ENCODE data around the gene THBS3. TPM values are rescaled to one million over a fixed set of nuclear protein-coding genes. Genes with fewer than 3 reads are reported as not detected.
A peak's percentile ranks its signal among the peaks of the same experiment; 100 is the strongest.
"Not testable (repeated sequence)": the region's sequence is repeated elsewhere in the genome, so short reads cannot be mapped to it uniquely, and the experiment has no call there.

THBS3 gene
- total and polyA plus RNA-seq, 4 donors: 11.4 to 33.1 (median 24.4) TPM

GRCh38 chr1:155168456-155169210, 39.1 kb downstream of the THBS3 start:
- no peak for ATAC-seq (ENCODE audit: insufficient read depth, low FRiP score)

GRCh38 chr1:155168105-155168445, 39.6 kb downstream of the THBS3 start:
- not testable (repeated sequence) for H3K9ac ChIP-seq (ENCODE audit: insufficient read depth in 1 of 2, low read length in 2 of 2); H3K27ac ChIP-seq (ENCODE audit: low read depth in 1 of 2, low read length in 1 of 2); H3K4me3 ChIP-seq; H3K27me3 ChIP-seq (ENCODE audit: control insufficient read depth in 3 of 3, insufficient read depth in 3 of 3, low read length in 2 of 3); DNase-seq; H3K9me3 ChIP-seq (ENCODE audit: control insufficient read depth in 4 of 4, insufficient read depth in 3 of 4, low read length in 3 of 4); ATAC-seq (ENCODE audit: insufficient read depth, low FRiP score)
- Histone ChIP-seq H3K36me3 (ENCODE audit: control insufficient read depth in 4 of 4, insufficient read depth in 4 of 4, low read length in 4 of 4) (peaks cover 0 to 17% (median 8%) of the 10 kb centered on the region in 4 donors), H3K4me1 (ENCODE audit: control insufficient read depth in 5 of 5, insufficient read depth in 5 of 5, low read length in 5 of 5) (peaks cover 0 to 29% (median 6%) of the 10 kb centered on the region in 5 donors)
- WGBS, 2 donors: 35 to 40% methylated on average over 4 of the region's 4 CpGs

More at GRCh38 chr1:155168456-155169210, 39.1 kb downstream of the THBS3 start:
- Histone ChIP-seq H3K27ac (ENCODE audit: low read depth in 1 of 2, low read length in 1 of 2) (no peak overlapping the region), H3K36me3 (ENCODE audit: control insufficient read depth in 4 of 4, insufficient read depth in 4 of 4, low read length in 4 of 4) (peaks cover 0 to 17% (median 8%) of the 10 kb centered on the region in 4 donors), H3K4me1 (ENCODE audit: control insufficient read depth in 5 of 5, insufficient read depth in 5 of 5, low read length in 5 of 5) (peaks cover 0 to 33% (median 6%) of the 10 kb centered on the region in 5 donors), H3K9ac (ENCODE audit: insufficient read depth in 1 of 2, low read length in 2 of 2) (no peak overlapping the region), H3K4me3 (no peak overlapping the region), H3K9me3 (ENCODE audit: control insufficient read depth in 4 of 4, insufficient read depth in 3 of 4, low read length in 3 of 4) (no peaks in the 10 kb centered on the region), H3K27me3 (ENCODE audit: control insufficient read depth in 3 of 3, insufficient read depth in 3 of 3, low read length in 2 of 3) (no peaks in the 10 kb centered on the region)
- no peak for TF ChIP-seq CTCF (IDR thresholded peaks at IDR 0.05; ENCODE audit: control extremely low read depth, extremely low read depth)
- WGBS, 2 donors: 88 to 90% methylated on average over 10 of the region's 10 CpGs
- no peak for DNase-seq

- Histone ChIP-seq H3K9me3 (ENCODE audit: control insufficient read depth in 4 of 4, insufficient read depth in 3 of 4, low read length in 3 of 4) (no peaks in the 10 kb centered on the region), H3K36me3 (ENCODE audit: control insufficient read depth in 4 of 4, insufficient read depth in 4 of 4, low read length in 4 of 4) (peaks cover 0 to 17% (median 8%) of the 10 kb centered on the region in 4 donors), H3K9ac (ENCODE audit: insufficient read depth in 1 of 2, low read length in 2 of 2) (no peak overlapping the region), H3K4me3 (no peak overlapping the region), H3K27me3 (ENCODE audit: control insufficient read depth in 3 of 3, insufficient read depth in 3 of 3, low read length in 2 of 3) (no peaks in the 10 kb centered on the region), H3K4me1 (ENCODE audit: control insufficient read depth in 5 of 5, insufficient read depth in 5 of 5, low read length in 5 of 5) (peaks cover 0 to 26% (median 5%) of the 10 kb centered on the region in 5 donors), H3K27ac (ENCODE audit: low read depth in 1 of 2, low read length in 1 of 2) (peak overlapping the region; percentile 27 to 55)
- 6 to 7% methylated on average over 27 to 28 of the region's 28 CpGs for WGBS, 2 donors
- DNase-seq: peak; percentile 82 to 87 (median 84)
- TF ChIP-seq CTCF (IDR thresholded peaks at IDR 0.05; ENCODE audit: control extremely low read depth, extremely low read depth): peak; percentile 92
- ATAC-seq (ENCODE audit: insufficient read depth, low FRiP score): peak; percentile 87
Measured at GRCh38 chr1:155167166-155168104, 40.3 kb downstream of the THBS3 start.
